Prostate gland (tissue), 2 donors: ENCODE data around the gene LZTS3.

Experiments used
- CTCF ChIP-seq, 4 experiments: fragments of 200-600 bp in 2 of 4; fragments of 450-650 bp in 2 of 4; sonication (generic) in 2 of 4; IDR thresholded peaks; 1 replicate in 3 of 4; 2 replicates in 1 of 4; pipeline ENCODE4 v1.5.1; 2016 to 2019; ENCODE audit warnings: antibody characterized with exemption in 4 of 4, mild to moderate bottlenecking in 2 of 4, moderate library complexity in 2 of 4
- POLR2A ChIP-seq: fragments of 450-650 bp; IDR thresholded peaks from one replicate; pipeline ENCODE4 v1.6.1; 2016; ENCODE audit warnings: antibody characterized with exemption, mild to moderate bottlenecking

DNA sequence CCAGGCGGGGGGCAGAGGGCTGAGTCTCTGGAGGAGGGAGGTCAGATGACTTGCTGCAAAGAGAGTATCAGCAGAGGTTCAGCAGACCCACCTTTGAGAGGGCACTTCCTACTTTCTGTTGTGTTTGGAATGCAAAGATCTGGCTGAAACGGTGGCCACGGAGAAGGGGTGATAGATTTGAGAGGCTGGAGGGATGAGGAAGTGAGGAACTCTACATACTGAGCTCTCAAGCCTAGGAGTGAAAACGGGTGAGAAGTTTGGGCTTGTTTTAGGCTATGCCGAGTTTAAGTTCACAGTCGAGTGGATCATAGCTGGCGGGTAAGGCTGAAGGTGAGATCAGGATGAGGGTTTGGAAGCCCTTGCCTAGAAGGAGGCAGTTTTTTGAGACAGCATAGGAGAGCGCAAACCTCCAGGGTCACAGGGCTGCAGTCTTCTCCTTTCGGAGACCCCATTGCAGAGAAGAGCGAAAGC lies 35.5 kb upstream of the LZTS3 start:
- TF ChIP-seq POLR2A (no peak), CTCF (IDR thresholded peaks at IDR 0.05) (no peak)
